GM23338 (cell line): Measurements from ENCODE around the gene ATP13A2. TPM values are rescaled to one million over a fixed set of nuclear protein-coding genes. Genes with fewer than 3 reads are reported as not detected.

Experiments used
- ATAC-seq: fragments of 200-7000 bp; cut with Tn5 transposase; 3 replicates; pipeline ENCODE4 v1.9.1; 2020
- DNase-seq: peaks from one replicate; pipeline ENCODE4 v3.0.0-alpha.2; 2015; ENCODE audit warnings: low spot score
- H2AFZ ChIP-seq: fragments of 200-600 bp; sonication (generic); 2 replicates; pipeline ENCODE4 v1.8.0; 2016; ENCODE audit warnings: antibody characterized with exemption, mild to moderate bottlenecking, moderate library complexity
- H3F3A ChIP-seq: fragments of 200-600 bp; sonication (generic); replicated peaks from 2 replicates; pipeline ENCODE4 v1.8.0; 2017; ENCODE audit warnings: antibody characterized with exemption, mixed run types, low read depth
- H3K27ac ChIP-seq: fragments of 200-600 bp; sonication (generic); 2 replicates; pipeline ENCODE4 v1.6.1; 2016; ENCODE audit warnings: low read depth
- H3K27me3 ChIP-seq: fragments of 200-600 bp; sonication (generic); 2 replicates; pipeline ENCODE4 v1.8.0; 2016; ENCODE audit warnings: mild to moderate bottlenecking, mixed run types, moderate library complexity; ENCODE audit not compliant: insufficient read depth
- H3K36me3 ChIP-seq: fragments of 200-600 bp; sonication (generic); 2 replicates; pipeline ENCODE4 v1.8.0; 2016; ENCODE audit warnings: mild to moderate bottlenecking; ENCODE audit not compliant: insufficient read depth
- H3K4me1 ChIP-seq: fragments of 200-600 bp; sonication (generic); 2 replicates; pipeline ENCODE4 v1.8.0; 2016; ENCODE audit warnings: mild to moderate bottlenecking, moderate library complexity; ENCODE audit not compliant: insufficient read depth
- H3K4me2 ChIP-seq: fragments of 200-600 bp; sonication (generic); 2 replicates; pipeline ENCODE4 v1.7.1; 2017; ENCODE audit warnings: mixed run types
- H3K4me3 ChIP-seq: fragments of 200-600 bp; sonication (generic); 2 replicates; pipeline ENCODE4 v1.6.1; 2016; ENCODE audit warnings: mixed run types
- H3K79me2 ChIP-seq: fragments of 200-600 bp; sonication (generic); replicated peaks from 2 replicates; pipeline ENCODE4 v1.8.0; 2017; ENCODE audit warnings: mild to moderate bottlenecking; ENCODE audit not compliant: insufficient read depth
- H3K9me2 ChIP-seq: fragments of 200-600 bp; sonication (generic); 2 replicates; pipeline ENCODE4 v1.8.0; 2017; ENCODE audit not compliant: insufficient read depth
- H4K20me1 ChIP-seq: fragments of 200-600 bp; sonication (generic); replicated peaks from 2 replicates; pipeline ENCODE4 v1.8.0; 2017; ENCODE audit warnings: mild to moderate bottlenecking; ENCODE audit not compliant: insufficient read depth
- H3K27ac Mint-ChIP-seq: 2 replicates; pipeline ENCODE4 v1.8.0; 2020; ENCODE audit warnings: inconsistent platforms, mild to moderate bottlenecking, moderate library complexity, mixed read lengths
- H3K27me3 Mint-ChIP-seq: 3 replicates; pipeline ENCODE4 v1.8.0; 2022; ENCODE audit warnings: low read depth, mild to moderate bottlenecking, moderate library complexity, mixed read lengths, inconsistent platforms; ENCODE audit not compliant: insufficient read depth, poor library complexity
- H3K36me3 Mint-ChIP-seq: 3 replicates; pipeline ENCODE4 v1.8.0; 2021; ENCODE audit warnings: low read depth, mild to moderate bottlenecking, inconsistent platforms, moderate library complexity, mixed read lengths
- H3K4me1 Mint-ChIP-seq: 3 replicates; pipeline ENCODE4 v1.8.0; 2020; ENCODE audit warnings: mild to moderate bottlenecking, inconsistent platforms, mixed read lengths
- H3K4me3 Mint-ChIP-seq: 3 replicates; pipeline ENCODE4 v1.8.0; 2021; ENCODE audit warnings: moderate library complexity, mild to moderate bottlenecking, inconsistent platforms, mixed read lengths
- H3K9me3 Mint-ChIP-seq: 3 replicates; pipeline ENCODE4 v1.8.0; 2020; ENCODE audit warnings: moderate library complexity, mild to moderate bottlenecking, inconsistent platforms, mixed read lengths
- EZH2 ChIP-seq: fragments of 200-600 bp; sonication (generic); IDR thresholded peaks from one replicate; pipeline ENCODE4 v1.8.0; 2017; ENCODE audit warnings: antibody characterized with exemption, mild to moderate bottlenecking, low read depth; ENCODE audit not compliant: unreplicated experiment
- EZH2phosphoT487 ChIP-seq: fragments of 200-600 bp; sonication (generic); IDR thresholded peaks from one replicate; pipeline ENCODE4 v1.8.1; 2018; ENCODE audit warnings: antibody characterized with exemption; ENCODE audit not compliant: unreplicated experiment
- NANOG ChIP-seq: IDR thresholded peaks from 2 replicates; pipeline ENCODE4 v1.6.1; 2016; ENCODE audit warnings: antibody characterized with exemption, borderline replicate concordance
- POLR2AphosphoS5 ChIP-seq: IDR thresholded peaks from 2 replicates; pipeline ENCODE4 v1.6.1; 2016; ENCODE audit warnings: antibody characterized with exemption, low read depth
- REST ChIP-seq: IDR thresholded peaks from one replicate; pipeline ENCODE4 v1.6.1; 2018; ENCODE audit warnings: antibody characterized with exemption; ENCODE audit not compliant: unreplicated experiment
- ZNF114 ChIP-seq: fragments of 250-450 bp; sonication (Bioruptor Pico); IDR thresholded peaks from 2 replicates; pipeline ENCODE4 v1.5.0; 2020; ENCODE audit warnings: mild to moderate bottlenecking, moderate library complexity
- ZNF331 ChIP-seq: fragments of 250-450 bp; sonication (Bioruptor Pico); IDR thresholded peaks from 2 replicates; pipeline ENCODE4 v1.5.0; 2020; ENCODE audit warnings: low read depth, mild to moderate bottlenecking, moderate library complexity
- polyA plus RNA-seq: library from polyadenylated mRNA; unstranded; fragments of >200 nt; fragmentation: Nextera tagmentation; extraction: Ambion mirVana; gene quantifications from 2 replicates; pipeline ENCODE4 v1.2.1, GENCODE V29; 2016
- total RNA-seq: library from RNA; depleted of rRNA; stranded (reverse); fragments of >200 nt; shearing (Covaris generic); gene quantifications from 2 replicates; pipeline ENCODE4 v1.2.3, GENCODE V29; 2014
- TF ChIP-seq, protein P1 (sequence below): fragments of 250-450 bp; sonication (Bioruptor Pico); IDR thresholded peaks from 2 replicates; pipeline ENCODE4 v1.5.0; 2020; ENCODE audit warnings: mild to moderate bottlenecking, moderate library complexity
- TF ChIP-seq, protein P2 (sequence below): IDR thresholded peaks from 2 replicates; pipeline ENCODE4 v1.6.1; 2016; ENCODE audit warnings: antibody characterized with exemption
- TF ChIP-seq, protein P3 (sequence below), 2 experiments: fragments of 200-600 bp in 1 of 2; sonication (generic) in 1 of 2; conservative IDR thresholded peaks; 2 replicates each; pipeline versions ENCODE4 v1.5.1 to v1.6.1; 2016 to 2017; ENCODE audit warnings: antibody characterized with exemption in 2 of 2, low read depth in 2 of 2, mild to moderate bottlenecking in 2 of 2, moderate library complexity in 1 of 2

ATP13A2 gene
- total and polyA plus RNA-seq, 2 experiments from 2014 or later: 30.1 to 87.7 TPM

DNA sequence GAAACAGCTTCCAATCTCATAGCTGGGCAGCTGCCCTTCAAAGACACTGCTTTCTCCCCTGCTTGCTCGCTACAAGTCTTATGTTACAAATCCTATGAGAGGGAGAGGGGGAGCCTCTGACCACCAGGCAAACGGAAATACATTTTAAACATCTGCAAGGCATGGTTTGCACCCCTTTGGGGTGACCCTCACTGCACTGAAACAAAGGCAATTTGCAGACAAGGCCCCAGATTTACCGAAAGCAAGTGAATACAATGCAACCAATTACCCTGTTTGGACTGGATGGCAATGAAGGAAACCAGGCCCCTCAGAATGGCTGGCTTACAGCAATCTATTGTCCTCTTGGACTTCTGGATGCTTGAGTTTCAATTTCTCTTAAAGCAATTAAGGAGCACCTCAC, 11.8 kb upstream of the ATP13A2 start:
- Histone ChIP-seq H3K27ac (no peak overlapping the region), H3K4me1 (no peaks in the 10 kb centered on the region), H3F3A (peaks cover 14% of the 10 kb centered on the region; the same call in 1 of the 2 replicates), H2AFZ (no peak overlapping the region), H3K36me3 (peaks cover 54% of the 10 kb centered on the region), H3K4me2 (no peak overlapping the region), H3K79me2 (no peaks in the 10 kb centered on the region), H4K20me1 (peaks cover 8% of the 10 kb centered on the region), H3K4me3 (no peak overlapping the region), H3K27me3 (no peaks in the 10 kb centered on the region), H3K9me2 (no peaks in the 10 kb centered on the region)
- no peak for ATAC-seq
- TF ChIP-seq EZH2: no peak
- TF ChIP-seq, protein P1, sequence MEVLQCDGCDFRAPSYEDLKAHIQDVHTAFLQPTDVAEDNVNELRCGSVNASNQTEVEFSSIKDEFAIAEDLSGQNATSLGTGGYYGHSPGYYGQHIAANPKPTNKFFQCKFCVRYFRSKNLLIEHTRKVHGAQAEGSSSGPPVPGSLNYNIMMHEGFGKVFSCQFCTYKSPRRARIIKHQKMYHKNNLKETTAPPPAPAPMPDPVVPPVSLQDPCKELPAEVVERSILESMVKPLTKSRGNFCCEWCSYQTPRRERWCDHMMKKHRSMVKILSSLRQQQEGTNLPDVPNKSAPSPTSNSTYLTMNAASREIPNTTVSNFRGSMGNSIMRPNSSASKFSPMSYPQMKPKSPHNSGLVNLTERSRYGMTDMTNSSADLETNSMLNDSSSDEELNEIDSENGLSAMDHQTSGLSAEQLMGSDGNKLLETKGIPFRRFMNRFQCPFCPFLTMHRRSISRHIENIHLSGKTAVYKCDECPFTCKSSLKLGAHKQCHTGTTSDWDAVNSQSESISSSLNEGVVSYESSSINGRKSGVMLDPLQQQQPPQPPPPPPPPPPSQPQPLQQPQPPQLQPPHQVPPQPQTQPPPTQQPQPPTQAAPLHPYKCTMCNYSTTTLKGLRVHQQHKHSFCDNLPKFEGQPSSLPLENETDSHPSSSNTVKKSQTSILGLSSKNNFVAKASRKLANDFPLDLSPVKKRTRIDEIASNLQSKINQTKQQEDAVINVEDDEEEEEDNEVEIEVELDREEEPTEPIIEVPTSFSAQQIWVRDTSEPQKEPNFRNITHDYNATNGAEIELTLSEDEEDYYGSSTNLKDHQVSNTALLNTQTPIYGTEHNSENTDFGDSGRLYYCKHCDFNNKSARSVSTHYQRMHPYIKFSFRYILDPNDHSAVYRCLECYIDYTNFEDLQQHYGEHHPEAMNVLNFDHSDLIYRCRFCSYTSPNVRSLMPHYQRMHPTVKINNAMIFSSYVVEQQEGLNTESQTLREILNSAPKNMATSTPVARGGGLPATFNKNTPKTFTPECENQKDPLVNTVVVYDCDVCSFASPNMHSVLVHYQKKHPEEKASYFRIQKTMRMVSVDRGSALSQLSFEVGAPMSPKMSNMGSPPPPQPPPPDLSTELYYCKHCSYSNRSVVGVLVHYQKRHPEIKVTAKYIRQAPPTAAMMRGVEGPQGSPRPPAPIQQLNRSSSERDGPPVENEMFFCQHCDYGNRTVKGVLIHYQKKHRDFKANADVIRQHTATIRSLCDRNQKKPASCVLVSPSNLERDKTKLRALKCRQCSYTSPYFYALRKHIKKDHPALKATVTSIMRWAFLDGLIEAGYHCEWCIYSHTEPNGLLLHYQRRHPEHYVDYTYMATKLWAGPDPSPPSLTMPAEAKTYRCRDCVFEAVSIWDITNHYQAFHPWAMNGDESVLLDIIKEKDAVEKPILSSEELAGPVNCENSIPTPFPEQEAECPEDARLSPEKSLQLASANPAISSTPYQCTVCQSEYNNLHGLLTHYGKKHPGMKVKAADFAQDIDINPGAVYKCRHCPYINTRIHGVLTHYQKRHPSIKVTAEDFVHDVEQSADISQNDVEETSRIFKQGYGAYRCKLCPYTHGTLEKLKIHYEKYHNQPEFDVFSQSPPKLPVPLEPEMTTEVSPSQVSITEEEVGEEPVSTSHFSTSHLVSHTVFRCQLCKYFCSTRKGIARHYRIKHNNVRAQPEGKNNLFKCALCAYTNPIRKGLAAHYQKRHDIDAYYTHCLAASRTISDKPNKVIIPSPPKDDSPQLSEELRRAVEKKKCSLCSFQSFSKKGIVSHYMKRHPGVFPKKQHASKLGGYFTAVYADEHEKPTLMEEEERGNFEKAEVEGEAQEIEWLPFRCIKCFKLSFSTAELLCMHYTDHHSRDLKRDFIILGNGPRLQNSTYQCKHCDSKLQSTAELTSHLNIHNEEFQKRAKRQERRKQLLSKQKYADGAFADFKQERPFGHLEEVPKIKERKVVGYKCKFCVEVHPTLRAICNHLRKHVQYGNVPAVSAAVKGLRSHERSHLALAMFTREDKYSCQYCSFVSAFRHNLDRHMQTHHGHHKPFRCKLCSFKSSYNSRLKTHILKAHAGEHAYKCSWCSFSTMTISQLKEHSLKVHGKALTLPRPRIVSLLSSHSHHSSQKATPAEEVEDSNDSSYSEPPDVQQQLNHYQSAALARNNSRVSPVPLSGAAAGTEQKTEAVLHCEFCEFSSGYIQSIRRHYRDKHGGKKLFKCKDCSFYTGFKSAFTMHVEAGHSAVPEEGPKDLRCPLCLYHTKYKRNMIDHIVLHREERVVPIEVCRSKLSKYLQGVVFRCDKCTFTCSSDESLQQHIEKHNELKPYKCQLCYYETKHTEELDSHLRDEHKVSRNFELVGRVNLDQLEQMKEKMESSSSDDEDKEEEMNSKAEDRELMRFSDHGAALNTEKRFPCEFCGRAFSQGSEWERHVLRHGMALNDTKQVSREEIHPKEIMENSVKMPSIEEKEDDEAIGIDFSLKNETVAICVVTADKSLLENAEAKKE (CRISPR knock-in tag): no peak
- TF ChIP-seq, protein P2, sequence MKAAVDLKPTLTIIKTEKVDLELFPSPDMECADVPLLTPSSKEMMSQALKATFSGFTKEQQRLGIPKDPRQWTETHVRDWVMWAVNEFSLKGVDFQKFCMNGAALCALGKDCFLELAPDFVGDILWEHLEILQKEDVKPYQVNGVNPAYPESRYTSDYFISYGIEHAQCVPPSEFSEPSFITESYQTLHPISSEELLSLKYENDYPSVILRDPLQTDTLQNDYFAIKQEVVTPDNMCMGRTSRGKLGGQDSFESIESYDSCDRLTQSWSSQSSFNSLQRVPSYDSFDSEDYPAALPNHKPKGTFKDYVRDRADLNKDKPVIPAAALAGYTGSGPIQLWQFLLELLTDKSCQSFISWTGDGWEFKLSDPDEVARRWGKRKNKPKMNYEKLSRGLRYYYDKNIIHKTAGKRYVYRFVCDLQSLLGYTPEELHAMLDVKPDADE: no peak
- no peak for TF ChIP-seq POLR2AphosphoS5
- TF ChIP-seq NANOG: no peak
- no peak for TF ChIP-seq EZH2phosphoT487
- no peak for TF ChIP-seq REST
- TF ChIP-seq ZNF114 (CRISPR knock-in tag): no peak
- no peak for TF ChIP-seq ZNF331 (CRISPR knock-in tag)
- TF ChIP-seq, protein P3, sequence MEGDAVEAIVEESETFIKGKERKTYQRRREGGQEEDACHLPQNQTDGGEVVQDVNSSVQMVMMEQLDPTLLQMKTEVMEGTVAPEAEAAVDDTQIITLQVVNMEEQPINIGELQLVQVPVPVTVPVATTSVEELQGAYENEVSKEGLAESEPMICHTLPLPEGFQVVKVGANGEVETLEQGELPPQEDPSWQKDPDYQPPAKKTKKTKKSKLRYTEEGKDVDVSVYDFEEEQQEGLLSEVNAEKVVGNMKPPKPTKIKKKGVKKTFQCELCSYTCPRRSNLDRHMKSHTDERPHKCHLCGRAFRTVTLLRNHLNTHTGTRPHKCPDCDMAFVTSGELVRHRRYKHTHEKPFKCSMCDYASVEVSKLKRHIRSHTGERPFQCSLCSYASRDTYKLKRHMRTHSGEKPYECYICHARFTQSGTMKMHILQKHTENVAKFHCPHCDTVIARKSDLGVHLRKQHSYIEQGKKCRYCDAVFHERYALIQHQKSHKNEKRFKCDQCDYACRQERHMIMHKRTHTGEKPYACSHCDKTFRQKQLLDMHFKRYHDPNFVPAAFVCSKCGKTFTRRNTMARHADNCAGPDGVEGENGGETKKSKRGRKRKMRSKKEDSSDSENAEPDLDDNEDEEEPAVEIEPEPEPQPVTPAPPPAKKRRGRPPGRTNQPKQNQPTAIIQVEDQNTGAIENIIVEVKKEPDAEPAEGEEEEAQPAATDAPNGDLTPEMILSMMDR (conservative IDR thresholded peaks at IDR 0.05; ENCODE audit: low read depth in 2 of 2): no peak
- Mint-ChIP-seq H3K27ac (no peak overlapping the region), H3K4me3 (no peak overlapping the region), H3K9me3 (no peaks in the 10 kb centered on the region), H3K27me3 (no peaks in the 10 kb centered on the region), H3K36me3 (peaks cover 74% of the 10 kb centered on the region), H3K4me1 (no peaks in the 10 kb centered on the region)
- no peak for DNase-seq
